Mucosa of rectum (tissue), 2 donors: Measurements from ENCODE around the gene ANKH.

Source experiments
- H3K27ac ChIP-seq, 2 donors: one replicate each; pipeline ENCODE4 v1.7.0; 2013; ENCODE audit warnings: inconsistent platforms in 2 of 2, low read depth in 2 of 2, low read length in 2 of 2
- H3K27me3 ChIP-seq, 2 donors: one replicate each; pipeline ENCODE4 v1.7.0; 2013; ENCODE audit warnings: low read length in 2 of 2; ENCODE audit not compliant: control insufficient read depth in 2 of 2, insufficient read depth in 2 of 2
- H3K36me3 ChIP-seq, 2 donors: one replicate each; pipeline ENCODE4 v1.7.0; 2013; ENCODE audit warnings: low read length in 2 of 2; ENCODE audit not compliant: control insufficient read depth in 2 of 2, insufficient read depth in 2 of 2
- H3K4me1 ChIP-seq, 2 donors: one replicate each; pipeline ENCODE4 v1.7.0; 2013; ENCODE audit warnings: low read length in 2 of 2, mild to moderate bottlenecking in 1 of 2; ENCODE audit not compliant: control insufficient read depth in 2 of 2, insufficient read depth in 2 of 2
- H3K4me3 ChIP-seq, 2 donors: one replicate each; pipeline ENCODE4 v1.7.0; 2013; ENCODE audit warnings: low read length in 2 of 2
- H3K9ac ChIP-seq, 2 donors: one replicate each; pipeline ENCODE4 v1.7.0; 2013; ENCODE audit warnings: low read length in 2 of 2, low read depth in 1 of 2, mild to moderate bottlenecking in 1 of 2
- H3K9me3 ChIP-seq, 2 donors: one replicate each; pipeline ENCODE4 v1.7.0; 2013; ENCODE audit warnings: low read length in 2 of 2; ENCODE audit not compliant: control insufficient read depth in 2 of 2
- donor health status: healthy.
- donor health status: Normal muscosa, but diverticular disease.

ANKH gene

DNA sequence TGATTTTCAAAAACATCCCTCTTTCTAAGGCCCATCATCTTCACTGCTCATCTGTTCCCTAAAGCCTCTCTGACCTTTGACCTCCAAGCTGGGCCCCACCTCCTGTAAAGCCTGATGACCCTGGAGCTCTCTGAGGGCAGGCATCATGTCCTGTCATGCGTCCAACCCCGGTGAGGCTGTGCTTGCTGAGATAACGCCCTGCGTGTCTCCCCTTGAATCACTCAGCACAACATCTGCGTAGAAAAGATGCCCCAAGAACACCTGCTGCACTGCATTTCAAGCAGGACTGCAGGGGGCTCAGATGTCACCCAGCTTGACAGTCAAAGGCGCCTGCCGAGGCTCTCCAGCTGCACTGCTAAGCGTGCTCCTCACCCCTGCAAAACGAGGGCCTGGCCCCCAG is 129.1 kb downstream of the ANKH start:
- Histone ChIP-seq H3K36me3 (peaks cover 40 to 60% of the 10 kb centered on the region in 2 donors), H3K4me3 (no peak overlapping the region), H3K9me3 (no peaks in the 10 kb centered on the region), H3K4me1 (no peaks in the 10 kb centered on the region), H3K27ac (no peak overlapping the region), H3K27me3 (no peaks in the 10 kb centered on the region), H3K9ac (no peak overlapping the region)

GRCh38 chr5:14741801-14742440 is 129.7 kb downstream of the ANKH start:
- Histone ChIP-seq H3K4me1 (no peaks in the 10 kb centered on the region), H3K36me3 (peaks cover 45 to 60% of the 10 kb centered on the region in 2 donors), H3K9ac (no peak overlapping the region), H3K27me3 (no peaks in the 10 kb centered on the region), H3K9me3 (no peaks in the 10 kb centered on the region), H3K4me3 (no peak overlapping the region), H3K27ac (no peak overlapping the region)

DNA sequence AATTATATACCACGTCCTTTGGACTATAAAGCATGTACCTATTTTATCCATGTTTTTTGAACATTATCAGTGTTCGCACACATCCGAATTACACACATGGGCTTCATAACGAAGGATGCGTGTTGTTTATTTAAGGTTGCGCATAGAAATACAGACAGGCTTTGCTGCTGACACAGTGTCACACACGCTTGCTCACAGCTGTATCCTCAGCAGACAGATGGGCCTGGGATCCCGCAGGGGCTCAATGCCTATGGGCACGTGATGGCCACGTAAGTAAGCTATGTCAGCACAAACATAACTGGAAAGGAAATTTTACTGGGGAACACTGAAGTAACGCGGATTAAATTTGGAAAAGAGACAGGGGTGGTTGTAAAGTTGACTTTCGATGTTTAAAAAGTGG is 130.4 kb downstream of the ANKH start:
- no peak overlapping the region for H3K27ac ChIP-seq
- H3K9me3 ChIP-seq: no peaks in the 10 kb centered on the region
- no peaks in the 10 kb centered on the region for H3K27me3 ChIP-seq
- peaks cover 46 to 60% of the 10 kb centered on the region in 2 donors for H3K36me3 ChIP-seq
- H3K9ac ChIP-seq: no peak overlapping the region
- no peaks in the 10 kb centered on the region for H3K4me1 ChIP-seq
- H3K4me3 ChIP-seq: no peak overlapping the region

GRCh38 chr5:14739981-14740380 is 131.6 kb downstream of the ANKH start:
- Histone ChIP-seq H3K4me3 (no peak overlapping the region), H3K27me3 (no peaks in the 10 kb centered on the region), H3K9me3 (no peaks in the 10 kb centered on the region), H3K36me3 (peaks cover 36 to 50% of the 10 kb centered on the region in 2 donors), H3K27ac (no peak overlapping the region), H3K4me1 (no peaks in the 10 kb centered on the region), H3K9ac (no peak overlapping the region)

GRCh38 chr5:14739538-14739937 is 132.0 kb downstream of the ANKH start:
- no peaks in the 10 kb centered on the region for H3K9me3 ChIP-seq
- no peaks in the 10 kb centered on the region for H3K27me3 ChIP-seq
- no peaks in the 10 kb centered on the region for H3K4me1 ChIP-seq
- peaks cover 36 to 46% of the 10 kb centered on the region in 2 donors for H3K36me3 ChIP-seq
- H3K4me3 ChIP-seq: no peak overlapping the region
- no peak overlapping the region for H3K9ac ChIP-seq
- no peak overlapping the region for H3K27ac ChIP-seq

- H3K4me1 ChIP-seq: no peaks in the 10 kb centered on the region
- H3K27ac ChIP-seq: no peak overlapping the region
Observed at GRCh38 chr5:14738050-14738449, 133.5 kb downstream of the ANKH start.

GRCh38 chr5:14737291-14737690 is 134.3 kb downstream of the ANKH start:
- Histone ChIP-seq H3K9ac (no peak overlapping the region), H3K36me3 (peaks cover 36 to 42% of the 10 kb centered on the region in 2 donors)

More at GRCh38 chr5:14738050-14738449, 133.5 kb downstream of the ANKH start:
- H3K9me3 ChIP-seq: no peaks in the 10 kb centered on the region
- H3K9ac ChIP-seq: no peak overlapping the region
- H3K4me3 ChIP-seq: no peak overlapping the region
- H3K36me3 ChIP-seq: peaks cover 33 to 43% of the 10 kb centered on the region in 2 donors
- no peaks in the 10 kb centered on the region for H3K27me3 ChIP-seq

GRCh38 chr5:14735944-14736343 is 135.6 kb downstream of the ANKH start:
- Histone ChIP-seq H3K9me3 (no peaks in the 10 kb centered on the region), H3K4me1 (no peaks in the 10 kb centered on the region), H3K27me3 (no peaks in the 10 kb centered on the region), H3K9ac (no peak overlapping the region), H3K27ac (no peak overlapping the region), H3K4me3 (no peak overlapping the region), H3K36me3 (peaks cover 33 to 36% of the 10 kb centered on the region in 2 donors)

More at GRCh38 chr5:14737291-14737690, 134.3 kb downstream of the ANKH start:
- Histone ChIP-seq H3K27ac (no peak overlapping the region), H3K4me1 (no peaks in the 10 kb centered on the region), H3K4me3 (no peak overlapping the region), H3K27me3 (no peaks in the 10 kb centered on the region), H3K9me3 (no peaks in the 10 kb centered on the region)

DNA sequence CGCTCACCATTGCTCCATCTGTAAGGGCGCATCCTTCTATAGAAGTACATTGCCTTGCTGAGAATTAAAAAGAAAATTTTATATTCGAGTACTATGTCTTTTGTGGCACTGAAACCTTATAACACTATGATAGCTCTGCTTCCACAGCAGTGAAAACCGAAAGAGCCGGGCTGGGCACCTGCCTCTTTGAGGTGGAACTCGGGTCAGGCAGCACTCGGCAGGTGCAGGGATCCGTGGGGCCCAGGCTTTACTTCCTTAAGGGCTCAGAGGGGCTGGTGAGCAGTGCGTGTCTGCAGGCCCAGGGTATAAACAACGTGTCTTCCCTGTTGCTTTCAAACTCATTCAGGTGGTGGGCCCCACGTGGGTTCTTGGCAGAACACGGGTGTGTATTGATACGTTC is 137.2 kb downstream of the ANKH start:
- Histone ChIP-seq H3K27ac (no peak overlapping the region), H3K27me3 (no peaks in the 10 kb centered on the region), H3K4me1 (no peaks in the 10 kb centered on the region), H3K36me3 (peaks cover 25 to 31% of the 10 kb centered on the region in 2 donors), H3K9me3 (no peaks in the 10 kb centered on the region), H3K9ac (no peak overlapping the region), H3K4me3 (no peak overlapping the region)

GRCh38 chr5:14733661-14734060 is 137.9 kb downstream of the ANKH start:
- no peak overlapping the region for H3K9ac ChIP-seq
- H3K9me3 ChIP-seq: no peaks in the 10 kb centered on the region
- peaks cover 23 to 33% of the 10 kb centered on the region in 2 donors for H3K36me3 ChIP-seq
- no peak overlapping the region for H3K27ac ChIP-seq
- H3K4me3 ChIP-seq: no peak overlapping the region
- no peaks in the 10 kb centered on the region for H3K27me3 ChIP-seq
- H3K4me1 ChIP-seq: peaks cover 2 to 3% of the 10 kb centered on the region in 2 donors
